Kidney (tissue), 14 donors: ENCODE results near the gene VRK3. TPM values are rescaled to one million over a fixed set of nuclear protein-coding genes. Genes with fewer than 3 reads are reported as not detected.
A peak's percentile ranks its signal among the peaks of the same experiment; 100 is the strongest.

Source experiments
- DNase-seq, 5 donors: peaks; one replicate each; pipeline ENCODE4 v3.0.0-alpha.2; 2013 to 2020
- FAIRE-seq: peaks from 2 replicates; lab custom pipeline; 2012; peaks lifted over from hg19 to GRCh38; lab: Jason Lieb, UNC
- H3K27ac ChIP-seq, 2 donors: one replicate each; pipeline ENCODE4 v1.7.0; 2013; ENCODE audit warnings: low read depth in 2 of 2, low read length in 2 of 2, inconsistent platforms in 1 of 2
- H3K27me3 ChIP-seq: one replicate; pipeline ENCODE4 v1.7.1; 2013; ENCODE audit warnings: low read length, inconsistent platforms; ENCODE audit not compliant: control insufficient read depth, insufficient read depth
- H3K36me3 ChIP-seq, 3 donors: one replicate each; pipeline versions ENCODE4 v1.7.0 to v1.7.1; 2013; ENCODE audit warnings: low read length in 3 of 3, control low read depth in 1 of 3, inconsistent platforms in 1 of 3; ENCODE audit not compliant: insufficient read depth in 3 of 3, control insufficient read depth in 2 of 3
- H3K4me1 ChIP-seq, 3 donors: one replicate each; pipeline versions ENCODE4 v1.7.0 to v1.7.1; 2013; ENCODE audit warnings: low read length in 3 of 3, inconsistent platforms in 1 of 3, low read depth in 1 of 3; ENCODE audit not compliant: control insufficient read depth in 2 of 3, insufficient read depth in 2 of 3
- H3K4me3 ChIP-seq, 3 donors: one replicate each; pipeline versions ENCODE4 v1.7.0 to v1.8.1; 2013; ENCODE audit warnings: low read length in 3 of 3, control low read depth in 1 of 3, inconsistent platforms in 1 of 3
- H3K9ac ChIP-seq, 3 donors: one replicate each; pipeline versions ENCODE4 v1.7.0 to v1.7.1; 2013; ENCODE audit warnings: low read length in 3 of 3, control low read depth in 1 of 3, inconsistent platforms in 1 of 3
- H3K9me3 ChIP-seq, 3 donors: one replicate each; pipeline versions ENCODE4 v1.7.0 to v1.7.1; 2013; ENCODE audit warnings: low read length in 3 of 3, control low read depth in 1 of 3, inconsistent platforms in 1 of 3; ENCODE audit not compliant: control insufficient read depth in 2 of 3, insufficient read depth in 1 of 3
- CTCF ChIP-seq: IDR thresholded peaks from 3 replicates; pipeline ENCODE4 v1.5.1; 2012; ENCODE audit warnings: mild to moderate bottlenecking, moderate library complexity, borderline replicate concordance; ENCODE audit not compliant: insufficient read depth; ENCODE audit errors: extremely low read depth
- intact Hi-C: fragments of 100-400 bp; cut with DNase I; formaldehyde crosslinking; loops from one replicate; pipeline ENCODE4 v1.11.1; 2022
- polyA plus RNA-seq: library from polyadenylated mRNA; stranded (reverse); fragments of 350-450 nt; fragmentation: Illumina TruSeq; extraction: RNeasy Lipid Tissue Mini Kit (QIAGEN cat#74804); gene quantifications from one replicate; pipeline ENCODE4 v1.2.3, GENCODE V29; 2014; ENCODE audit warnings: low read depth, low replicate concordance; ENCODE audit not compliant: insufficient read depth
- total RNA-seq: library from RNA; stranded (reverse); fragmentation: NEBNext Ultra II Directional; extraction: Animal tissue kit (Norgen Biotek cat#: 25700); gene quantifications from one replicate; pipeline ENCODE4 v1.2.1, GENCODE V29; 2021
- donor health status: control.
- donor health status: control.
- donor health status: control.
- donor health status: control.
- donor health status: control.
- donor health status: DM: yes; HTN: yes; CAD: no.
- donor health status: Normal renal cell carcinoma (clear cell type).

Gene VRK3
- total and polyA plus RNA-seq, 2 donors from 2014 or later, result 53.2 to 69.0 TPM

GRCh38 chr19:49929121-49929610 is 96.0 kb downstream of the VRK3 start, which contains the start of the genes ATF5 and NUP62:
Gene ATF5 (plus strand): TSS chr19:49929205. CDS start chr19:49930851, 1,646 bp downstream.
Gene NUP62 (minus strand): TSS chr19:49929504. CDS start chr19:49909807, 19,697 bp downstream.
- Histone ChIP-seq H3K36me3 (peaks cover 2 to 6% (median 4%) of the 10 kb centered on the region in 3 donors), H3K4me1 (peaks cover 3 to 10% (median 4%) of the 10 kb centered on the region in 3 donors), H3K9me3 (no peaks in the 10 kb centered on the region), H3K27ac (peak within 1 kb of the TSS; percentile 90 to 94), H3K9ac (peak within 1 kb of the TSS; percentile 68 to 81 (median 79)), H3K27me3 (no peaks in the 10 kb centered on the region), H3K4me3 (peak within 1 kb of the TSS; percentile 72 to 91 (median 82))
- intact Hi-C loops, result no loop called here
- FAIRE-seq, result no peak
- DNase-seq, result peak; percentile 93 to 97 (median 96)
- no peak for TF ChIP-seq CTCF

GRCh38 chr19:49927526-49928264 is 97.5 kb downstream of the VRK3 start:
- peak overlapping the region in 1 of 3 donors; percentile 9 for H3K9ac ChIP-seq
- H3K4me1 ChIP-seq, result peaks cover 3 to 12% (median 4%) of the 10 kb centered on the region in 3 donors
- peak overlapping the region in 1 of 3 donors; percentile 4 for H3K4me3 ChIP-seq
- FAIRE-seq (no peak), DNase-seq (peak in 1 of 5 donors; percentile 59)
- H3K9me3 ChIP-seq, result no peaks in the 10 kb centered on the region
- peaks cover 2 to 6% (median 6%) of the 10 kb centered on the region in 3 donors for H3K36me3 ChIP-seq
- H3K27me3 ChIP-seq, result no peaks in the 10 kb centered on the region
- no peak for TF ChIP-seq CTCF
- H3K27ac ChIP-seq, result no peak overlapping the region
- intact Hi-C loops, result no loop called here

- H3K9me3 ChIP-seq, result no peaks in the 10 kb centered on the region
- peaks cover 3 to 12% (median 4%) of the 10 kb centered on the region in 3 donors for H3K4me1 ChIP-seq
- H3K27me3 ChIP-seq, result no peaks in the 10 kb centered on the region
- DNase-seq (peak in 1 of 5 donors; percentile 41), FAIRE-seq (no peak)
- H3K4me3 ChIP-seq, result no peak overlapping the region
- H3K36me3 ChIP-seq, result peaks cover 2 to 6% (median 6%) of the 10 kb centered on the region in 3 donors
- no peak overlapping the region for H3K9ac ChIP-seq
- intact Hi-C loops, result no loop called here
- H3K27ac ChIP-seq, result no peak overlapping the region
- TF ChIP-seq CTCF, result no peak
These were observed 98.7 kb downstream of the VRK3 start for GRCh38 chr19:49926515-49926914.

Other genes starting within 250 kb of the VRK3 start
- gene FUZ, start 212.1 kb downstream of the VRK3 start, total RNA-seq, result 26.9 TPM
- 51.2 TPM for gene FUZ, start 212.1 kb downstream of the VRK3 start, polyA plus RNA-seq
- 53.2 TPM for gene MED25, start 207.1 kb downstream of the VRK3 start, total RNA-seq
- gene MED25, start 207.1 kb downstream of the VRK3 start, polyA plus RNA-seq, result 37.3 TPM
- gene PTOV1, start 174.2 kb downstream of the VRK3 start, total RNA-seq, result 118 TPM
- gene PTOV1, start 174.2 kb downstream of the VRK3 start, polyA plus RNA-seq, result 235 TPM
- 101 TPM for gene PNKP, start 157.8 kb downstream of the VRK3 start, total RNA-seq
- gene PNKP, start 157.8 kb downstream of the VRK3 start, polyA plus RNA-seq, result 45.5 TPM
- 33.7 TPM for gene AKT1S1, start 148.0 kb downstream of the VRK3 start, total RNA-seq
- gene AKT1S1, start 148.0 kb downstream of the VRK3 start, polyA plus RNA-seq, result 47.2 TPM
- 43.6 TPM for gene TBC1D17, start 147.7 kb downstream of the VRK3 start, total RNA-seq
- gene TBC1D17, start 147.7 kb downstream of the VRK3 start, polyA plus RNA-seq, result 34.8 TPM
- 12.8 TPM for gene IL4I1, start 128.5 kb downstream of the VRK3 start, total RNA-seq
- 0.82 TPM for gene IL4I1, start 128.5 kb downstream of the VRK3 start, polyA plus RNA-seq
- gene ATF5, start 96.2 kb downstream of the VRK3 start, total RNA-seq, result 36.4 TPM
- gene ATF5, start 96.2 kb downstream of the VRK3 start, polyA plus RNA-seq, result 22.7 TPM
- gene NUP62, start 95.9 kb downstream of the VRK3 start, total RNA-seq, result 39.0 TPM
- gene NUP62, start 95.9 kb downstream of the VRK3 start, polyA plus RNA-seq, result 17.1 TPM
- 1.2 TPM for gene SIGLEC11, start 64.2 kb downstream of the VRK3 start, total RNA-seq
- 1.5 TPM for gene SIGLEC11, start 64.2 kb downstream of the VRK3 start, polyA plus RNA-seq
- 10.7 TPM for gene ZNF473, start 633 bp upstream of the VRK3 start, total RNA-seq
- gene ZNF473, start 633 bp upstream of the VRK3 start, polyA plus RNA-seq, result 2.6 TPM
- not detected for gene IZUMO2, start 137.9 kb upstream of the VRK3 start, total RNA-seq
- gene IZUMO2, start 137.9 kb upstream of the VRK3 start, polyA plus RNA-seq, result not detected
- 81.4 TPM for gene MYH14, start 178.2 kb upstream of the VRK3 start, total RNA-seq
- 23.9 TPM for gene MYH14, start 178.2 kb upstream of the VRK3 start, polyA plus RNA-seq